KMS-11 (cell line): ENCODE data around the gene DNAJC3.

ENCODE experiments used
- H2AFZ ChIP-seq: fragments of 200-600 bp; sonication (generic); 2 replicates; pipeline ENCODE4 v1.6.1; 2016; ENCODE audit warnings: antibody characterized with exemption, mixed run types, low read depth
- H3K27ac ChIP-seq: fragments of 200-600 bp; sonication (generic); 2 replicates; pipeline ENCODE4 v1.6.1; 2016; ENCODE audit warnings: mild to moderate bottlenecking, mixed run types
- H3K27me3 ChIP-seq: fragments of 200-600 bp; sonication (generic); 2 replicates; pipeline ENCODE4 v1.6.1; 2017; ENCODE audit warnings: mild to moderate bottlenecking, low read depth, mixed run types, moderate library complexity; ENCODE audit not compliant: insufficient read depth
- H3K36me3 ChIP-seq: fragments of 200-600 bp; sonication (generic); 2 replicates; pipeline ENCODE4 v1.6.1; 2017; ENCODE audit warnings: mild to moderate bottlenecking, mixed run types; ENCODE audit not compliant: insufficient read depth
- H3K4me1 ChIP-seq: fragments of 200-600 bp; sonication (generic); 2 replicates; pipeline ENCODE4 v1.6.1; 2016; ENCODE audit warnings: mild to moderate bottlenecking, low read depth, mixed run types; ENCODE audit not compliant: poor library complexity, severe bottlenecking
- H3K4me2 ChIP-seq: fragments of 200-600 bp; sonication (generic); 2 replicates; pipeline ENCODE4 v1.7.0; 2016; ENCODE audit warnings: mild to moderate bottlenecking, mixed run types
- H3K4me3 ChIP-seq: fragments of 200-600 bp; sonication (generic); IDR thresholded peaks from 2 replicates; pipeline ENCODE4 v1.6.1; 2017; ENCODE audit warnings: low read depth, low read length, mixed read lengths; ENCODE audit not compliant: insufficient read depth
- H3K79me2 ChIP-seq: fragments of 200-600 bp; sonication (generic); 2 replicates; pipeline ENCODE4 v1.6.1; 2016; ENCODE audit warnings: low read depth, mixed run types; ENCODE audit not compliant: insufficient read depth
- H3K9ac ChIP-seq: fragments of 200-600 bp; sonication (generic); 2 replicates; pipeline ENCODE4 v1.6.1; 2016; ENCODE audit warnings: mild to moderate bottlenecking, mixed run types
- H4K20me1 ChIP-seq: fragments of 200-600 bp; sonication (generic); 2 replicates; pipeline ENCODE4 v1.6.1; 2016; ENCODE audit warnings: mild to moderate bottlenecking, mixed run types; ENCODE audit not compliant: insufficient read depth
- CTCF ChIP-seq: fragments of 200-600 bp; sonication (generic); conservative IDR thresholded peaks from 2 replicates; pipeline ENCODE4 v1.6.1; 2017; ENCODE audit warnings: low read depth, mild to moderate bottlenecking, antibody characterized with exemption, low read length, moderate library complexity, mixed read lengths

DNAJC3 gene

GRCh38 chr13:95676762-95677563, at the start of gene DNAJC3:
Gene DNAJC3, plus strand, starts transcription at chr13:95677139. Its CDS starts 117 bp downstream, at chr13:95677256.
- TF ChIP-seq CTCF: no peak
- Histone ChIP-seq H2AFZ (peak within 1 kb of the TSS; percentile 93), H3K4me2 (peak within 1 kb of the TSS; percentile 71), H4K20me1 (no peaks in the 10 kb centered on the region), H3K36me3 (no peaks in the 10 kb centered on the region), H3K4me3 (no peak within 1 kb of the TSS), H3K27ac (peak within 1 kb of the TSS; percentile 78), H3K9ac (peak within 1 kb of the TSS; percentile 85), H3K4me1 (peaks cover 28% of the 10 kb centered on the region), H3K27me3 (no peaks in the 10 kb centered on the region), H3K79me2 (peaks cover 53% of the 10 kb centered on the region; the same call in 1 of the 2 replicates)

- no peak overlapping the region for H3K4me2 ChIP-seq
Measured at GRCh38 chr13:95627590-95627989, 49.3 kb upstream of the DNAJC3 start.

GRCh38 chr13:95628488-95628887, 48.5 kb upstream of the DNAJC3 start:
- H2AFZ ChIP-seq: no peak overlapping the region

More at GRCh38 chr13:95627590-95627989, 49.3 kb upstream of the DNAJC3 start:
- Histone ChIP-seq H3K4me1 (no peaks in the 10 kb centered on the region), H3K9ac (no peak overlapping the region), H3K36me3 (no peaks in the 10 kb centered on the region), H3K27ac (no peak overlapping the region), H2AFZ (no peak overlapping the region), H3K79me2 (no peaks in the 10 kb centered on the region), H4K20me1 (no peaks in the 10 kb centered on the region), H3K27me3 (no peaks in the 10 kb centered on the region), H3K4me3 (no peak overlapping the region)
- TF ChIP-seq CTCF: no peak

GRCh38 chr13:95629071-95629470, 47.9 kb upstream of the DNAJC3 start:
- H3K36me3 ChIP-seq: no peaks in the 10 kb centered on the region
- no peaks in the 10 kb centered on the region for H3K4me1 ChIP-seq
- H2AFZ ChIP-seq: no peak overlapping the region
- H3K27ac ChIP-seq: no peak overlapping the region
- no peaks in the 10 kb centered on the region for H3K79me2 ChIP-seq
- no peak for TF ChIP-seq CTCF
- no peak overlapping the region for H3K4me2 ChIP-seq
- H3K27me3 ChIP-seq: no peaks in the 10 kb centered on the region
- no peaks in the 10 kb centered on the region for H4K20me1 ChIP-seq
- no peak overlapping the region for H3K4me3 ChIP-seq
- H3K9ac ChIP-seq: no peak overlapping the region

More at GRCh38 chr13:95628488-95628887, 48.5 kb upstream of the DNAJC3 start:
- TF ChIP-seq CTCF: no peak
- no peak overlapping the region for H3K9ac ChIP-seq
- H3K4me1 ChIP-seq: no peaks in the 10 kb centered on the region
- no peaks in the 10 kb centered on the region for H3K36me3 ChIP-seq
- no peaks in the 10 kb centered on the region for H4K20me1 ChIP-seq
- no peak overlapping the region for H3K4me2 ChIP-seq
- H3K27ac ChIP-seq: no peak overlapping the region
- H3K27me3 ChIP-seq: no peaks in the 10 kb centered on the region
- H3K79me2 ChIP-seq: no peaks in the 10 kb centered on the region
- no peak overlapping the region for H3K4me3 ChIP-seq
